Progenitor cell of endocrine pancreas (in vitro differentiated cells): ENCODE measurements around the gene OTUD7B. TPM values are rescaled to one million over a fixed set of nuclear protein-coding genes. Genes with fewer than 3 reads are reported as not detected.

ENCODE experiments used
- DNase-seq: peaks from one replicate; pipeline ENCODE4 v3.0.0; 2021; ENCODE audit warnings: low spot score; ENCODE audit not compliant: unreplicated experiment
- H3K27ac Mint-ChIP-seq: 2 replicates; pipeline ENCODE4 v1.8.0; 2021; ENCODE audit warnings: mild to moderate bottlenecking, moderate library complexity, mixed read lengths
- H3K27me3 Mint-ChIP-seq: 2 replicates; pipeline ENCODE4 v1.8.0; 2021; ENCODE audit warnings: mixed read lengths
- H3K36me3 Mint-ChIP-seq: 2 replicates; pipeline ENCODE4 v1.8.0; 2022; ENCODE audit warnings: mixed read lengths; ENCODE audit not compliant: insufficient read depth
- H3K4me1 Mint-ChIP-seq: 2 replicates; pipeline ENCODE4 v1.8.0; 2021; ENCODE audit warnings: low read depth, mixed read lengths
- H3K4me3 Mint-ChIP-seq: 2 replicates; pipeline ENCODE4 v1.8.0; 2021; ENCODE audit warnings: low read depth, mild to moderate bottlenecking, moderate library complexity, mixed read lengths
- H3K9me3 Mint-ChIP-seq: 2 replicates; pipeline ENCODE4 v1.8.0; 2021; ENCODE audit warnings: low read depth, mixed read lengths
- CTCF ChIP-seq: fragments of 200-600 bp; sonication (generic); IDR thresholded peaks from one replicate; pipeline ENCODE4 v1.5.0; 2021; ENCODE audit warnings: antibody characterized with exemption, mild to moderate bottlenecking; ENCODE audit not compliant: unreplicated experiment
- total RNA-seq: library from RNA; stranded (reverse); gene quantifications from 2 replicates; pipeline ENCODE4 v1.2.1, GENCODE V29; 2021

OTUD7B gene
- total RNA-seq, 1 donor from 2014 or later: 29.1 TPM

GRCh38 chr1:149899460-149900284 lies 110.9 kb downstream of the OTUD7B start, which contains the start of gene BOLA1:
BOLA1 (plus strand) TSS chr1:149899568; CDS start chr1:149900060, 492 bp downstream.
- Mint-ChIP-seq H3K27ac (peak within 1 kb of the TSS; percentile 88), H3K4me1 (peaks cover 2% of the 10 kb centered on the region), H3K9me3 (peaks cover 3% of the 10 kb centered on the region), H3K36me3 (peaks cover 6% of the 10 kb centered on the region), H3K4me3 (peak within 1 kb of the TSS; percentile 75), H3K27me3 (no peaks in the 10 kb centered on the region)
- no peak for TF ChIP-seq CTCF
- DNase-seq: peak; percentile 78

- no peak overlapping the region for H3K4me3 Mint-ChIP-seq
- TF ChIP-seq CTCF: no peak
- H3K9me3 Mint-ChIP-seq: peaks cover 3% of the 10 kb centered on the region
- no peaks in the 10 kb centered on the region for H3K27me3 Mint-ChIP-seq
- peaks cover 4% of the 10 kb centered on the region for H3K4me1 Mint-ChIP-seq
- H3K27ac Mint-ChIP-seq: no peak overlapping the region
- H3K36me3 Mint-ChIP-seq: peaks cover 3% of the 10 kb centered on the region
- no peak for DNase-seq
These were observed 114.0 kb downstream of the OTUD7B start for GRCh38 chr1:149896575-149896974.

- H3K4me3 Mint-ChIP-seq: no peak overlapping the region
- H3K27me3 Mint-ChIP-seq: no peaks in the 10 kb centered on the region
- H3K4me1 Mint-ChIP-seq: peaks cover 5% of the 10 kb centered on the region
- no peaks in the 10 kb centered on the region for H3K36me3 Mint-ChIP-seq
- TF ChIP-seq CTCF: no peak
- no peak for DNase-seq
- no peaks in the 10 kb centered on the region for H3K9me3 Mint-ChIP-seq
- H3K27ac Mint-ChIP-seq: no peak overlapping the region
These were observed 121.6 kb downstream of the OTUD7B start for GRCh38 chr1:149888999-149889289.

GRCh38 chr1:149888247-149888998 lies 122.1 kb downstream of the OTUD7B start:
- peaks cover 5% of the 10 kb centered on the region for H3K4me1 Mint-ChIP-seq
- peak; percentile 57 for DNase-seq
- TF ChIP-seq CTCF: peak; percentile 60
- no peaks in the 10 kb centered on the region for H3K27me3 Mint-ChIP-seq
- no peaks in the 10 kb centered on the region for H3K9me3 Mint-ChIP-seq
- no peak overlapping the region for H3K27ac Mint-ChIP-seq
- no peak overlapping the region for H3K4me3 Mint-ChIP-seq
- H3K36me3 Mint-ChIP-seq: no peaks in the 10 kb centered on the region

Other genes starting within 250 kb of the OTUD7B start
- gene FCGR1A, start 228.0 kb downstream of the OTUD7B start, total RNA-seq: not detected in 2 replicates
- 10.9 and 12.1 TPM in 2 replicates for gene BOLA1, start 111.2 kb downstream of the OTUD7B start, total RNA-seq
- 16.9 and 21.8 TPM in 2 replicates for gene SV2A, start 92.9 kb downstream of the OTUD7B start, total RNA-seq
- gene SF3B4, start 82.9 kb downstream of the OTUD7B start, total RNA-seq: 67.5 and 72.8 TPM in 2 replicates
- 8.5 and 10.6 TPM in 2 replicates for gene MTMR11, start 73.8 kb downstream of the OTUD7B start, total RNA-seq
- gene VPS45, start 57.0 kb upstream of the OTUD7B start, total RNA-seq: 53.0 and 58.1 TPM in 2 replicates
- 85.2 and 87.6 TPM in 2 replicates for gene PLEKHO1, start 139.2 kb upstream of the OTUD7B start, total RNA-seq
- gene ANP32E, start 225.4 kb upstream of the OTUD7B start, total RNA-seq: 52.1 TPM in 2 replicates
- 13.1 and 16.6 TPM in 2 replicates for gene CA14, start 247.0 kb upstream of the OTUD7B start, total RNA-seq